ENCODE results near the gene CABLES1.
A peak's percentile ranks its signal among the peaks of the same experiment; 100 is the strongest.

Gene CABLES1

DNA sequence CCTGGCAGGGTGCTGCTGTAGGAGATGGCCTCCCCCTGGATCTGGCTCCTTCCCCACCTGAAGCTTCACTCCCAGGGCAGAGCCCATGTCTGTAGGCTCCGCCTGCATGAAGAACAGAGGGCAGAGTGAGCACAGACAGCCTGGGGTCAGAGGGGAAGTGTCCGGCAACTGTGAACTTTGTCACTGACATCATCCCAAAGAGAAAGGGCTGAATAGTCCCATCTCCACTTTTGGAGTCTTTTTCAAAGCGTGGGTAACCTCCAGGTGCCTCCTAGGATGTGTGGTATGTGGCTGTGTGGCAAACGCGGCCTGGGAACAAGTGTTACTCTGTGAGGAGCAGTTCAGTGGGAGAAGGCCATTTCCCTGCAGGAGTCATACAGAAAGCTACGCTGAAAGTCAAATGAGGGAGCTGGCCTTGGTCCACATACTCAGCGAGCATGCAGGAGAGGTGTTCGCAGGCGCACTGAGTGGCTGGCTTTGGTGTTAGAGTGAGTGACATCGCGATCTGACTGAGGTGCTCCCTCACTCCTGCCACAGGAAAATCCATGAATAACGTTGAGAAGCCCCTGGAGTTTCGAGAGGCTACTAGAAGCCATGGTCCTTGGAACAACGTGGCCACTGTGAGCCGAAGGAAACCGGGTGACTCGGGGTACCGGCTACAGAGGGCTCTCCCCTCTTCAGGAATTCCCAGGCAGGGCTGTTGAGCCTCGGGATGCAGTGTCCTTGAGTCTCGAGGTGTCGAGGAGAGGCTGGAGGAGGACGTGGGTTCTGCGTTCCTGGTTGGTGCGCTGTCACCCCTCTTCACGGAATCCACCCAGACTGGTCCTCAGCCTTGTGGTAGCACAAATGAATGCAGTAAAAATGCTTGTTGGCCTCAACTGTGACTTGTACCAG, 54.7 kb downstream of the CABLES1 start:
- Histone ChIP-seq H3K4me1 (ENCODE audit: insufficient read depth, low read length) (peaks cover 13% of the 10 kb centered on the region), H3K9ac (ENCODE audit: low read length) (no peak overlapping the region), H3K27ac (ENCODE audit: low read depth, low read length) (no peak overlapping the region), H3K4me3 (ENCODE audit: low read depth in 1 of 2, low read length in 2 of 2) (no peak overlapping the region), H3K36me3 (ENCODE audit: insufficient read depth, low read length) (no peaks in the 10 kb centered on the region), H3K27me3 (ENCODE audit: control insufficient read depth in 1 of 2, insufficient read depth in 2 of 2, low read length in 2 of 2) (no peaks in the 10 kb centered on the region), H3K9me3 (ENCODE audit: low read length) (no peaks in the 10 kb centered on the region)

DNA sequence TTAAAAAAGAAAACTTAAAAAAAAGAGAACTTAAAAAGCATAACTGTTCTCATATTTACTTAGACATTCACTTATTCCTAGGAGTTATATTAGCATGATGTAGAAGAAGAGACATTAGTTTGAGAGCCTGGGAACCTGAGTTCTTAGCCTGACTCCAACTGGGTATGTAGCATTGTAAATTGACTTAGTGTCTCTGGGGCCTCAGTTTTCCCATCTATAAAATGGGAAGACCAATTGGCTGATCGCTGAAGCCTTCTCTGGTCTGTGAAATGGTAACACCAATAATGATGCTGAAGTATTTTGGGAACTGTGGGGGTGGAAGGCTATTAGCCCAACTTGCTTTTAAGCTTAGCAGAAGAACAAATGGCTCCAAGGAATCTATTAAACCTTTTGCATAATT, 55.9 kb downstream of the CABLES1 start:
- peaks cover 17% of the 10 kb centered on the region for H3K4me1 ChIP-seq (ENCODE audit: insufficient read depth, low read length)
- H3K9me3 ChIP-seq (ENCODE audit: low read length) = no peaks in the 10 kb centered on the region
- no peaks in the 10 kb centered on the region for H3K36me3 ChIP-seq (ENCODE audit: insufficient read depth, low read length)
- no peak overlapping the region for H3K9ac ChIP-seq (ENCODE audit: low read length)
- no peak overlapping the region for H3K4me3 ChIP-seq (ENCODE audit: low read depth in 1 of 2, low read length in 2 of 2)
- H3K27me3 ChIP-seq (ENCODE audit: control insufficient read depth in 1 of 2, insufficient read depth in 2 of 2, low read length in 2 of 2) = no peaks in the 10 kb centered on the region
- H3K27ac ChIP-seq (ENCODE audit: low read depth, low read length) = no peak overlapping the region

GRCh38 chr18:23193742-23194141, 58.5 kb downstream of the CABLES1 start:
- H3K4me1 ChIP-seq (ENCODE audit: insufficient read depth, low read length) = peaks cover 17% of the 10 kb centered on the region
- no peak overlapping the region for H3K4me3 ChIP-seq (ENCODE audit: low read depth in 1 of 2, low read length in 2 of 2)
- no peaks in the 10 kb centered on the region for H3K27me3 ChIP-seq (ENCODE audit: control insufficient read depth in 1 of 2, insufficient read depth in 2 of 2, low read length in 2 of 2)
- no peaks in the 10 kb centered on the region for H3K36me3 ChIP-seq (ENCODE audit: insufficient read depth, low read length)
- no peak overlapping the region for H3K9ac ChIP-seq (ENCODE audit: low read length)
- H3K9me3 ChIP-seq (ENCODE audit: low read length) = no peaks in the 10 kb centered on the region
- no peak overlapping the region for H3K27ac ChIP-seq (ENCODE audit: low read depth, low read length)

GRCh38 chr18:23194155-23194996, 59.1 kb downstream of the CABLES1 start:
- Histone ChIP-seq H3K4me1 (ENCODE audit: insufficient read depth, low read length) (peaks cover 17% of the 10 kb centered on the region), H3K27ac (ENCODE audit: low read depth, low read length) (no peak overlapping the region), H3K27me3 (ENCODE audit: control insufficient read depth in 1 of 2, insufficient read depth in 2 of 2, low read length in 2 of 2) (no peaks in the 10 kb centered on the region), H3K9me3 (ENCODE audit: low read length) (no peaks in the 10 kb centered on the region), H3K9ac (ENCODE audit: low read length) (no peak overlapping the region), H3K4me3 (ENCODE audit: low read depth in 1 of 2, low read length in 2 of 2) (peak overlapping the region in 1 of 2 donors; percentile 32), H3K36me3 (ENCODE audit: insufficient read depth, low read length) (no peaks in the 10 kb centered on the region)

DNA sequence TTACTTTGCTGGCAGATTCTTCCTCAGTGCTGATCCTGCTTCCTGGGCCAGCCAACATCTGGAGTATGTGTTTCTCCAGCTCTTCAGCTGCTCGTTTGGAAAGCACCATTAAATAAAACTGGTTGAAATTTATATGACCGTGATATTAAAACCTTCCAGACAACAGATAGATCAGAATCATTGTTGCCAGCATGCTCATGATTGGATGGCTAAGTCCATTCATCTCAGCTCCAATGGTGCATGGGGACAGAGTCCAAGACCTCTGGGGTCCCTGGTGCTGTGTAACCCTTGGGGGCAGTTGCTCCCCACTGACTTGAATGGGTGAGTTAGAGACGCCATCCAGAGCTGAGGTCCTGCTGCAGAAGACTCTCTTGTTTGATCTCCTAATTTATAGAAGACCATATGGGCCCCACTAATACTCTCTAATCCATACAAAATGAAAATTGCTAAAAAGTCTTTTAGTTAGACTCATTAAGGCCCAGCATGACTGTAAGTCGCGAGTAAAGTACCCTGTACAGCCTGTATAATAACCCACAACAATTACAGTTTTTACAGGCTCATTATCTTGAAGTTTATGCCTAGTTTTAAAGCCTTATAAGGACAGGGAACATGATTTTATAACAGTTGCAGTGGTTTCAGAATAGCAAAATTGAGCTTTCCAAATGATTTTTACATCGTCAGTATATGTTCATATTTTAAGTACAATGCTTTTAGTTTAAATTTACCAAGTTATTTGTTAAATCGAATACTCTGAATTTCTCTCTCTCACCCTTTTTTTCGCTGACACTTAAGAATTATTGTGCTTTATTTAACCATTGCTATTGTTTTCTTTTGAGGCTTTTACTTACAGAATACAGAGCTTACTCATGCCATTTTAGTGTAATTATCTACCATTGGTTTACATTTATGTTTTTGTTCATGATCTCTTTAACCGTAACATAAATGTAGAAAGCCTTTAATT, 60.0 kb downstream of the CABLES1 start:
- Histone ChIP-seq H3K36me3 (ENCODE audit: insufficient read depth, low read length) (no peaks in the 10 kb centered on the region), H3K9me3 (ENCODE audit: low read length) (no peaks in the 10 kb centered on the region), H3K4me3 (ENCODE audit: low read depth in 1 of 2, low read length in 2 of 2) (no peak overlapping the region), H3K4me1 (ENCODE audit: insufficient read depth, low read length) (peaks cover 17% of the 10 kb centered on the region), H3K27me3 (ENCODE audit: control insufficient read depth in 1 of 2, insufficient read depth in 2 of 2, low read length in 2 of 2) (no peaks in the 10 kb centered on the region), H3K27ac (ENCODE audit: low read depth, low read length) (no peak overlapping the region), H3K9ac (ENCODE audit: low read length) (no peak overlapping the region)

DNA sequence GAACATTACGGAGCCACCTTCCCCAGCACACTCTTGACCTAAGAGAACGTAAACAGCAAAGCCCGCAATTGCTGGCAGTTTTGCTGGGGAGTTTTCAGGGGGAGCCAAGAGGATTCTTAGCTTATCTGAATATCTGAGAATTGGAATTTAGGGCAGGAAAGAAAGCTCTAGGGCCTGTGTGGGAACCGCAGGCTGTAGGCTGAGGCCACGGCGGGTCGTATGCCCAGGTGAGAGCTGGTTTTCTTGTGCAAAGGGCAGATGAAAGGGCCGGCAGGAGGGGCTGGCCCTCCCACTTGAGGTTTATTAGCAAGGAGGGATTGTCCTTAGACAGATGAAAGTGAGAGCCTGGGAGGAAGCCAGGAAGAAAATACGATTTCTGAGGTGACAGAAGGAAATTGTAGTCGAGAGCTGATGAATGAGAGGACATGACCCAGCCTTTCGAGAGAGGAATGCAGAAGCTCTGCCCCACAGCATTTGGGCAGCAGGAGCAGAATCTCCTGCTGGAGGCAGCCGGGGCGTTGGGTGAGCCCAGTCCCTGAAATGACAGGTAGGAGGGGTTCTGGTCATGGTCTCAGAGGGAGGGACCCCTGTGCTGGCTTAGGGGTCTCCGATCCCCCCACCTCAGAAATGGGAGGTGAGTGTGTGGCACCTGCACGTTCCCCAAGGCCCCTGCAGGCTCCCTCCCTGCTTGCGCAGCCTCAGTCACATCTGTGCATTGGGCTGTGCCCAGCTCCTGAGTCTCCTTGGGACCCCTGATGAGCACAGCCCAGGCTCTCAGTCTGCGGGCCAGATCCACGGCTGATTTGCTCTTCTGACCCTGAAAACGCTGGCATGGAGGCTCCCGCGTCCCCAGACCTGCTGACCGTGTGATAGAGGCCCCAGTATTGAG, 61.1 kb downstream of the CABLES1 start:
- H3K9ac ChIP-seq (ENCODE audit: low read length) = no peak overlapping the region
- H3K36me3 ChIP-seq (ENCODE audit: insufficient read depth, low read length) = no peaks in the 10 kb centered on the region
- no peak overlapping the region for H3K4me3 ChIP-seq (ENCODE audit: low read depth in 1 of 2, low read length in 2 of 2)
- peaks cover 17% of the 10 kb centered on the region for H3K4me1 ChIP-seq (ENCODE audit: insufficient read depth, low read length)
- no peaks in the 10 kb centered on the region for H3K27me3 ChIP-seq (ENCODE audit: control insufficient read depth in 1 of 2, insufficient read depth in 2 of 2, low read length in 2 of 2)
- no peaks in the 10 kb centered on the region for H3K9me3 ChIP-seq (ENCODE audit: low read length)
- H3K27ac ChIP-seq (ENCODE audit: low read depth, low read length) = no peak overlapping the region

- Histone ChIP-seq H3K9me3 (ENCODE audit: low read length) (no peaks in the 10 kb centered on the region), H3K36me3 (ENCODE audit: insufficient read depth, low read length) (no peaks in the 10 kb centered on the region)
Observed at GRCh38 chr18:23198217-23198845, 63.0 kb downstream of the CABLES1 start.

DNA sequence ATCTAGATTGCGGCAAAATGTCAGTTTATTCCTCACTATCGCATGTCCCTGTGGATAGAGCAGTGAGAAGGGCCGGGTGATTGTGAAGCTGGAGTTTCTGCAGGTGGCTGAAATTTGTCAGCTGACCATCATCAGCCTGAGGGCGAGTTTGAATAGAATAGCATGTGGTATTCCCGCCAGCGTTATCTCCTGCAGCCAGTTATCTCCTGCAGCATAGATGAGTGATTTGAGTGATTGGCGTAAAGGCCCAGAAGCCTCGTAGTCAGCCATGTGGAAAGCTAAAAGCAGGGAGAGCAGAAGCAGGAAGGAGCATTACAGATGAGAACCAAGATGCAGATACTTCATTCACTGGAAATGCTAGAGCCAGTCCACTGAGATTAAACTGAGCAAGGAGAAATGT, 65.5 kb downstream of the CABLES1 start:
- no peak overlapping the region for H3K27ac ChIP-seq (ENCODE audit: low read depth, low read length)
- no peaks in the 10 kb centered on the region for H3K4me1 ChIP-seq (ENCODE audit: insufficient read depth, low read length)
- no peaks in the 10 kb centered on the region for H3K9me3 ChIP-seq (ENCODE audit: low read length)
- H3K9ac ChIP-seq (ENCODE audit: low read length) = no peak overlapping the region
- H3K27me3 ChIP-seq (ENCODE audit: control insufficient read depth in 1 of 2, insufficient read depth in 2 of 2, low read length in 2 of 2) = no peaks in the 10 kb centered on the region
- no peaks in the 10 kb centered on the region for H3K36me3 ChIP-seq (ENCODE audit: insufficient read depth, low read length)
- H3K4me3 ChIP-seq (ENCODE audit: low read depth in 1 of 2, low read length in 2 of 2) = no peak overlapping the region

More at GRCh38 chr18:23198217-23198845, 63.0 kb downstream of the CABLES1 start:
- Histone ChIP-seq H3K4me3 (ENCODE audit: low read depth in 1 of 2, low read length in 2 of 2) (no peak overlapping the region), H3K27ac (ENCODE audit: low read depth, low read length) (no peak overlapping the region), H3K27me3 (ENCODE audit: control insufficient read depth in 1 of 2, insufficient read depth in 2 of 2, low read length in 2 of 2) (no peaks in the 10 kb centered on the region), H3K4me1 (ENCODE audit: insufficient read depth, low read length) (peaks cover 8% of the 10 kb centered on the region), H3K9ac (ENCODE audit: low read length) (no peak overlapping the region)

- Histone ChIP-seq H3K36me3 (ENCODE audit: insufficient read depth, low read length) (no peaks in the 10 kb centered on the region), H3K27me3 (ENCODE audit: control insufficient read depth in 1 of 2, insufficient read depth in 2 of 2, low read length in 2 of 2) (no peaks in the 10 kb centered on the region), H3K9me3 (ENCODE audit: low read length) (no peaks in the 10 kb centered on the region), H3K27ac (ENCODE audit: low read depth, low read length) (no peak overlapping the region), H3K4me1 (ENCODE audit: insufficient read depth, low read length) (no peaks in the 10 kb centered on the region), H3K9ac (ENCODE audit: low read length) (no peak overlapping the region), H3K4me3 (ENCODE audit: low read depth in 1 of 2, low read length in 2 of 2) (no peak overlapping the region)
Observed at GRCh38 chr18:23201741-23202140, 66.5 kb downstream of the CABLES1 start.

- Histone ChIP-seq H3K4me1 (ENCODE audit: insufficient read depth, low read length) (no peaks in the 10 kb centered on the region), H3K4me3 (ENCODE audit: low read depth in 1 of 2, low read length in 2 of 2) (no peak overlapping the region), H3K36me3 (ENCODE audit: insufficient read depth, low read length) (no peaks in the 10 kb centered on the region), H3K9ac (ENCODE audit: low read length) (no peak overlapping the region), H3K27ac (ENCODE audit: low read depth, low read length) (no peak overlapping the region), H3K9me3 (ENCODE audit: low read length) (no peaks in the 10 kb centered on the region), H3K27me3 (ENCODE audit: control insufficient read depth in 1 of 2, insufficient read depth in 2 of 2, low read length in 2 of 2) (no peaks in the 10 kb centered on the region)
Observed at GRCh38 chr18:23203891-23204432, 68.7 kb downstream of the CABLES1 start.
